NCI-H1417 (cell line): Measurements from ENCODE around the gene GNAZ.
A peak's percentile ranks its signal among the peaks of the same experiment; 100 is the strongest.

ENCODE experiments used
- DNase-seq, 3 experiments: peaks; one replicate each; lab custom pipeline; 2025; lab: John Stamatoyannopoulos, UW

Gene GNAZ

GRCh38 chr22:23107487-23108248 lies 37.3 kb downstream of the GNAZ start:
- peak in 2 of 3 experiments; percentile 34 to 66 for DNase-seq

- no peak for DNase-seq
Observed at GRCh38 chr22:23108249-23109078, 38.1 kb downstream of the GNAZ start.

GRCh38 chr22:23109079-23109347 lies 38.7 kb downstream of the GNAZ start:
- DNase-seq, result no peak

- no peak for DNase-seq
Observed at GRCh38 chr22:23109441-23109978, 39.2 kb downstream of the GNAZ start.

- peak in 2 of 3 experiments; percentile 36 to 81 for DNase-seq
Observed at GRCh38 chr22:23110190-23110921, 40.0 kb downstream of the GNAZ start.

GRCh38 chr22:23110922-23111527 lies 40.7 kb downstream of the GNAZ start:
- peak; percentile 36 to 68 (median 63) for DNase-seq

GRCh38 chr22:23112472-23113012 lies 42.2 kb downstream of the GNAZ start:
- DNase-seq, result no peak

GRCh38 chr22:23113067-23113846 lies 42.9 kb downstream of the GNAZ start:
- peak; percentile 7 to 57 (median 56) for DNase-seq

GRCh38 chr22:23113847-23114720 lies 43.8 kb downstream of the GNAZ start:
- no peak for DNase-seq

- no peak for DNase-seq
Observed at GRCh38 chr22:23114721-23115020, 44.4 kb downstream of the GNAZ start.

- no peak for DNase-seq
Observed at GRCh38 chr22:23115369-23115768, 45.0 kb downstream of the GNAZ start.

- DNase-seq, result no peak
Observed at GRCh38 chr22:23115825-23116494, 45.6 kb downstream of the GNAZ start.

GRCh38 chr22:23116506-23117263 lies 46.4 kb downstream of the GNAZ start:
- peak in 1 of 3 experiments; percentile 2 for DNase-seq

GRCh38 chr22:23117275-23117674 lies 47.0 kb downstream of the GNAZ start:
- DNase-seq, result no peak

GRCh38 chr22:23117891-23118646 lies 47.8 kb downstream of the GNAZ start:
- DNase-seq, result no peak

GRCh38 chr22:23118647-23119493 lies 48.6 kb downstream of the GNAZ start:
- DNase-seq, result no peak
